Measurements from ENCODE around the gene PEX6.

Gene PEX6

GRCh38 chr6:42978839-42979522, at the start of gene PEX6:
Gene PEX6 (minus strand): TSS chr6:42979181. CDS start chr6:42979150, 31 bp downstream.
- DNase-seq (ENCODE audit: low spot score) = peak; percentile 87

- no peak for DNase-seq (ENCODE audit: low spot score)
Measured at GRCh38 chr6:43026365-43026764, 47.4 kb upstream of the PEX6 start.

GRCh38 chr6:43024436-43024835, 45.5 kb upstream of the PEX6 start:
- no peak for DNase-seq (ENCODE audit: low spot score)

GRCh38 chr6:43021270-43022047, 42.5 kb upstream of the PEX6 start, which contains the start of gene RRP36:
Gene RRP36 (plus strand): TSS chr6:43021623. CDS start chr6:43021655, 32 bp downstream.
- DNase-seq (ENCODE audit: low spot score) = peak; percentile 78

GRCh38 chr6:43020847-43021246, 41.9 kb upstream of the PEX6 start:
- no peak for DNase-seq (ENCODE audit: low spot score)

GRCh38 chr6:43020052-43020705, 41.2 kb upstream of the PEX6 start:
- no peak for DNase-seq (ENCODE audit: low spot score)

- DNase-seq (ENCODE audit: low spot score) = no peak
Measured at GRCh38 chr6:43019152-43019551, 40.2 kb upstream of the PEX6 start.

- no peak for DNase-seq (ENCODE audit: low spot score)
Measured at GRCh38 chr6:43016943-43017334, 38.0 kb upstream of the PEX6 start.

GRCh38 chr6:43016176-43016942, 37.4 kb upstream of the PEX6 start:
- DNase-seq (ENCODE audit: low spot score) = no peak

- DNase-seq (ENCODE audit: low spot score) = peak; percentile 27
Measured at GRCh38 chr6:43014434-43014909, 35.5 kb upstream of the PEX6 start.

- DNase-seq (ENCODE audit: low spot score) = peak; percentile 100
Measured at GRCh38 chr6:43013843-43014433, 35.0 kb upstream of the PEX6 start, which contains the start of the genes KLHDC3 and MEA1. Gene KLHDC3 (plus strand): TSS chr6:43014249. CDS start chr6:43017193, 2,944 bp downstream. Gene MEA1 (minus strand): TSS chr6:43013946. CDS start chr6:43013813, 133 bp downstream.

GRCh38 chr6:43013097-43013842, 34.3 kb upstream of the PEX6 start:
- DNase-seq (ENCODE audit: low spot score) = peak; percentile 9

GRCh38 chr6:43012364-43012763, 33.4 kb upstream of the PEX6 start:
- DNase-seq (ENCODE audit: low spot score) = no peak

- no peak for DNase-seq (ENCODE audit: low spot score)
Measured at GRCh38 chr6:43011207-43011606, 32.2 kb upstream of the PEX6 start.

GRCh38 chr6:43009124-43009523, 30.1 kb upstream of the PEX6 start:
- peak; percentile 37 for DNase-seq (ENCODE audit: low spot score)

- DNase-seq (ENCODE audit: low spot score) = no peak
Measured at GRCh38 chr6:43007126-43007525, 28.1 kb upstream of the PEX6 start.

GRCh38 chr6:43006251-43006650, 27.3 kb upstream of the PEX6 start:
- no peak for DNase-seq (ENCODE audit: low spot score)

- no peak for DNase-seq (ENCODE audit: low spot score)
Measured at GRCh38 chr6:43005844-43006243, 26.9 kb upstream of the PEX6 start.

- no peak for DNase-seq (ENCODE audit: low spot score)
Measured at GRCh38 chr6:43001843-43002242, 22.9 kb upstream of the PEX6 start.

GRCh38 chr6:42998205-42998604, 19.2 kb upstream of the PEX6 start:
- peak; percentile 42 for DNase-seq (ENCODE audit: low spot score)

- DNase-seq (ENCODE audit: low spot score) = no peak
Measured at GRCh38 chr6:42996513-42996912, 17.5 kb upstream of the PEX6 start.
